ENCODE results near the gene VSIR.

VSIR gene

DNA sequence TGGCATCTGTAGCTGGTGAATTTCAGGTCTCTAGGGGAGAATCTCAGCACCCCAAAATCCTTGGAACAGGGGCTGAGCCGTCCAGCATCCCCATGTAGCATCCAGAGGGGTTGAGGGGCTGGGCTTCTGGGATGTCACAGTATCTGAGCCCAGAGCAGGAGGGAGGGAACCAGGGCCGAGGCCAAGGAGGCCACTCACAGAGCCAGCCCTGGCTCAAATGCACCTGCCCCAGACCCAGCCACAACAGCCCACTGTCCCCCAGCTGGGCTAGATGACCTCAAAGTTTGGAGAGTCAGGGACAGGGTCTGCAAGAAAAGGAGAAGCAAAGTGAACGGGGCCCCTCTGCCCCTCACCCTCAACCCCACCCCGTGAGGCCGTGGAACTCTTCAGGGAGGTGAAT lies 22.3 kb downstream of the VSIR start:
- Histone ChIP-seq H3K79me2 (ENCODE audit: insufficient read depth, low read length) (no peaks in the 10 kb centered on the region), H4K20me1 (ENCODE audit: insufficient read depth, low read length) (no peaks in the 10 kb centered on the region), H3K4me1 (ENCODE audit: insufficient read depth, low read length) (peaks cover 63% of the 10 kb centered on the region), H3K4me2 (ENCODE audit: insufficient read depth, low read length) (no peak overlapping the region), H3K27me3 (ENCODE audit: insufficient read depth, low read length, poor library complexity) (no peaks in the 10 kb centered on the region), H3K27ac (ENCODE audit: low read length) (peak overlapping the region; percentile 95), H3K36me3 (ENCODE audit: insufficient read depth, low read length) (peaks cover 8% of the 10 kb centered on the region; the same call in 1 of the 2 replicates), H2AFZ (ENCODE audit: low read depth, low read length) (no peak overlapping the region), H3K9ac (ENCODE audit: low read depth, low read length) (no peak overlapping the region), H3K9me3 (ENCODE audit: insufficient read depth, low read length, severe bottlenecking) (no peaks in the 10 kb centered on the region), H3K4me3 (ENCODE audit: low read depth in 1 of 2, low read length in 2 of 2) (no peak overlapping the region)
- no peak for DNase-seq
- TF ChIP-seq EZH2 (IDR thresholded peaks at IDR 0.05; ENCODE audit: borderline replicate concordance, low read depth, low read length, severe bottlenecking) (no peak), CTCF (IDR thresholded peaks at IDR 0.05; ENCODE audit: borderline replicate concordance, extremely low read depth, low read length, poor library complexity, severe bottlenecking) (no peak)
- no peak for ATAC-seq (ENCODE audit: insufficient read depth, low read depth)

DNA sequence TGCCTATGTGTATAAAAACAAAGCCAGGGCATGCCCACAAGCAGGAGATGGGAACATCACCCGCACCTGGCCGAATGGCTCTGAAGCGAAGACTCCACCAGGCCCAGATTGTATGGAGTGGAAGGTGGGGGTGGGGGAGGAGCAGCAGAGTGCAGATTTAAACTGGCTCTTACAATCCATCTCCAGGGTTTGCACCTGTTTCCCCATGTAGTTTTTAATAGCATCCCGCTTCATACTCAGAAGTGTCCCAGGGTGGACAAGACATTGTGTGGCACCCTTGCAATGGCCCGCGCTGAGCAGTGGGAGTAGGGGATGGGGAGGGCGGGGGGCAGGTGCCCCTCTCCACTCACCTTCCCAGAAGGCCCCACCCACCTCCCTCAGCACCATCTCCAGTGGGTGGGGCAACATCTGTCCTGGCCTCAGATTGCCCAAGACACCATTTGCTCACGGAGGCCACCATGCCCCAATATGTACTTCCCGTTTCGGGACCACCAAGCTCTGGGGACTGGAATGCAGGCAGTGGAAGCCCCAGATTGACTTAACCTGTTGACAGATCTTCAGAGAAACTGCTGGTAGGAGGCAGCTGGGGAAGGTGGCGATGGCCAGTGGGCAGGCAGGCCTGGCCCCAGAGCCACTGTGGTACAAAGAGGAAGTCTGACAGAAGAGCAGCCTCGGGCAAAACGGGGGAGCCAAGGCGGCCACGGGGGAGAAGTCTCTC lies 23.0 kb downstream of the VSIR start:
- no peak for TF ChIP-seq CTCF (IDR thresholded peaks at IDR 0.05; ENCODE audit: borderline replicate concordance, extremely low read depth, low read length, poor library complexity, severe bottlenecking)
- TF ChIP-seq EZH2 (IDR thresholded peaks at IDR 0.05; ENCODE audit: borderline replicate concordance, low read depth, low read length, severe bottlenecking) = no peak
- Histone ChIP-seq H3K27me3 (ENCODE audit: insufficient read depth, low read length, poor library complexity) (no peaks in the 10 kb centered on the region), H2AFZ (ENCODE audit: low read depth, low read length) (no peak overlapping the region), H4K20me1 (ENCODE audit: insufficient read depth, low read length) (no peaks in the 10 kb centered on the region), H3K79me2 (ENCODE audit: insufficient read depth, low read length) (no peaks in the 10 kb centered on the region), H3K4me1 (ENCODE audit: insufficient read depth, low read length) (peaks cover 62% of the 10 kb centered on the region), H3K9me3 (ENCODE audit: insufficient read depth, low read length, severe bottlenecking) (no peaks in the 10 kb centered on the region), H3K9ac (ENCODE audit: low read depth, low read length) (peak overlapping the region; percentile 58), H3K27ac (ENCODE audit: low read length) (peak overlapping the region; percentile 95), H3K4me3 (ENCODE audit: low read depth in 1 of 2, low read length in 2 of 2) (no peak overlapping the region; a peak in 1 of 4 replicates), H3K36me3 (ENCODE audit: insufficient read depth, low read length) (peaks cover 8% of the 10 kb centered on the region; the same call in 1 of the 2 replicates), H3K4me2 (ENCODE audit: insufficient read depth, low read length) (peak overlapping the region; percentile 55)
- no peak for ATAC-seq (ENCODE audit: insufficient read depth, low read depth)
- DNase-seq = no peak

DNA sequence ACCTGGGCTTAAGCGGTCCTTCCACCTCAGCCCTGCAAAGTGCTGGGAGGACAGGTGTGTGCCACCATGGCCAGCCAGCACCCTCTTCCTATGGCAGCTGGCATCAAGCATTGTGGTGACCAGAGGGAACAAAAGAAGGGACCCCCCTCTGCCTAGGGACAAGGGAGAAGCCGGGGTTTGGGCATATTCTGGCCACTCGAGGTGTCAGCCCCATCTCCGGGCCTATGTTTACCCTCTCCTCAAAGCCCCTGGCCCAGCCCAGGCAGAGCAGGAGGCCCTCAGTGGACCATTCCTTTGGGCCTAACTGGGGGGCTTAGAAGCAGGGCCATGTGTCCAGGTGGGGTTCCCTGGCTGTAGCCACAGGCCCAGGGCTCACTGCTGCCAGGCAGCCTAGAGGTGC lies 23.9 kb downstream of the VSIR start:
- peaks cover 62% of the 10 kb centered on the region for H3K4me1 ChIP-seq (ENCODE audit: insufficient read depth, low read length)

More for the DNA sequence above, 23.9 kb downstream of the VSIR start:
- Histone ChIP-seq H3K27ac (ENCODE audit: low read length) (peak overlapping the region; percentile 95), H3K79me2 (ENCODE audit: insufficient read depth, low read length) (no peaks in the 10 kb centered on the region), H3K9me3 (ENCODE audit: insufficient read depth, low read length, severe bottlenecking) (no peaks in the 10 kb centered on the region), H4K20me1 (ENCODE audit: insufficient read depth, low read length) (no peaks in the 10 kb centered on the region), H3K36me3 (ENCODE audit: insufficient read depth, low read length) (peaks cover 8% of the 10 kb centered on the region; the same call in 1 of the 2 replicates), H2AFZ (ENCODE audit: low read depth, low read length) (peak overlapping the region; percentile 55; the same call in 1 of the 2 replicates), H3K27me3 (ENCODE audit: insufficient read depth, low read length, poor library complexity) (no peaks in the 10 kb centered on the region), H3K4me3 (ENCODE audit: low read depth in 1 of 2, low read length in 2 of 2) (peak overlapping the region in 1 of 2 experiments; percentile 34; a peak in 2 of 4 replicates), H3K4me2 (ENCODE audit: insufficient read depth, low read length) (peak overlapping the region; percentile 55), H3K9ac (ENCODE audit: low read depth, low read length) (peak overlapping the region; percentile 58)
- TF ChIP-seq CTCF (IDR thresholded peaks at IDR 0.05; ENCODE audit: borderline replicate concordance, extremely low read depth, low read length, poor library complexity, severe bottlenecking) (no peak), EZH2 (IDR thresholded peaks at IDR 0.05; ENCODE audit: borderline replicate concordance, low read depth, low read length, severe bottlenecking) (no peak)
- peak; percentile 68 for DNase-seq
- ATAC-seq (ENCODE audit: insufficient read depth, low read depth) = no peak; the same call in 2 of the 3 replicates

Data from DND-41 (cell line).